Coronary artery (tissue), 2 donors: ENCODE measurements around the gene SCYGR7.
"Not testable (repeated sequence)": the region's sequence is repeated elsewhere in the genome, so short reads cannot be mapped to it uniquely, and the experiment has no call there.

Source experiments
- DNase-seq: peaks from one replicate; pipeline ENCODE4 v3.0.0-alpha.2; 2017; ENCODE audit warnings: low spot score
- H3K27ac ChIP-seq, 2 donors: fragments of 200-600 bp; sonication (generic); one replicate each; pipeline ENCODE4 v1.5.1; 2016 to 2019
- H3K4me3 ChIP-seq: fragments of 200-600 bp; sonication (generic); 2 replicates; pipeline ENCODE4 v1.5.1; 2016; ENCODE audit warnings: mild to moderate bottlenecking, moderate library complexity
- CTCF ChIP-seq: fragments of 200-600 bp; sonication (generic); IDR thresholded peaks from one replicate; pipeline ENCODE4 v1.5.1; 2019; ENCODE audit warnings: antibody characterized with exemption

Gene SCYGR7

DNA sequence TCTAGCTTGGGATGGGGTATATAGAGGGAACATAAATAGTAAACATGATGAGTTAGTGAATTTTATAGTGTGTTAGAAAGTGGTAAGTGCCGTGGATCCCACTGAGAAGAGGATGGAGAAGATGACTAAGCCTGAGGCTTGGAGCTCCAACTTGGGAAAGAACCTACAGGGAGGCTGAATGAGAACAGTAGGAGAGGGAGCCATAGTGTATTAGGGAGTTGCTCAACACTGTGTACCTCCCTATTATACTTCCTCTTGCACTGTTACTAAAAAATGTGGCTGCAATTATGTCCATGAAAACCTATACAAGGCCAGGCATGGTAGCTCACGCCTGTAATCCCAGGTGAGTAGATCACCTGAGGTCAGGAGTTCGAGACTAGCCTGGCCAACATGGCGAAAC is 7.5 kb upstream of the SCYGR7 start:
- TF ChIP-seq CTCF: no peak
- DNase-seq: no peak
- H3K27ac ChIP-seq: no peak overlapping the region
- H3K4me3 ChIP-seq: no peak overlapping the region

GRCh38 chr2:227722821-227723220 is 5.3 kb upstream of the SCYGR7 start:
- H3K27ac ChIP-seq, H3K4me3 ChIP-seq, DNase-seq: not testable (repeated sequence)

DNA sequence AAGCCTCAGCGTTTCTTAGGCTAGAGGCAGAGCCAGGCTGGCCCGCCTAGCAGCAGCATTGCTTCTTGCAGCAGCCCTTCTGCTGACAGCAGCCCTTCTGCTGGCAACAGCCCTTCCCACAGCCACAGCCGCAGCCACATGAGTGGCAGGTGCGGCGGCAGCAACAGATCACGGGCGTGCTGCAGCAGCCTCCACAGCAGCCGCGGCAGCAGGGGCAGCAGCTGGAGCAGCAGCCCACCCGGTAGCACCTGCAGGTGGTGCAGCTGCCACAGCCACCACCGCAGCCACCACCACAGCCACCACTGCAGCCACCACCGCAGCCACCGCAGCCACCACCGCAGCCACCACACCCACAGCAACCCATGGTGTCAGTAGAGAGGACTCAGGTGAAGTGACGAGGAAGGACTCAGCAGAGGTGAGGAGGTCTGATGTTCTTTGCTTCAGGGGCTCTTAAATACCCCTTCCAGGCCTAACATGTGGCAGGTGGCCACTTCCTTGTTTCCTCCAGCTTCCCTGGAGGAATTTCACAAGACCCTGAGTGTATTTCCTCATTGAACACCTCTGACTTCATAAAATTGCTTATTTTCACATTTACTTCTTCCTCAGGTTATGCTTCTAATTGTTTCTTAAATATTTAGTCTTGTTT is 3.6 kb upstream of the SCYGR7 start, which contains the start of gene SCYGR6:
Gene SCYGR6, minus strand, starts transcription at position 364 of the 646 bp plus-strand sequence. Its CDS starts 0 bp downstream, at position 364.
- no peak within 1 kb of the TSS for H3K27ac ChIP-seq
- H3K4me3 ChIP-seq: no peak within 1 kb of the TSS
- TF ChIP-seq CTCF: no peak
- DNase-seq: no peak

GRCh38 chr2:227739351-227739750 is 11.2 kb downstream of the SCYGR7 start:
- no peak for TF ChIP-seq CTCF
- no peak for DNase-seq
- Histone ChIP-seq H3K4me3 (no peak overlapping the region), H3K27ac (no peak overlapping the region)

GRCh38 chr2:227740705-227741104 is 12.6 kb downstream of the SCYGR7 start:
- H3K4me3 ChIP-seq, H3K27ac ChIP-seq, DNase-seq: not testable (repeated sequence)

DNA sequence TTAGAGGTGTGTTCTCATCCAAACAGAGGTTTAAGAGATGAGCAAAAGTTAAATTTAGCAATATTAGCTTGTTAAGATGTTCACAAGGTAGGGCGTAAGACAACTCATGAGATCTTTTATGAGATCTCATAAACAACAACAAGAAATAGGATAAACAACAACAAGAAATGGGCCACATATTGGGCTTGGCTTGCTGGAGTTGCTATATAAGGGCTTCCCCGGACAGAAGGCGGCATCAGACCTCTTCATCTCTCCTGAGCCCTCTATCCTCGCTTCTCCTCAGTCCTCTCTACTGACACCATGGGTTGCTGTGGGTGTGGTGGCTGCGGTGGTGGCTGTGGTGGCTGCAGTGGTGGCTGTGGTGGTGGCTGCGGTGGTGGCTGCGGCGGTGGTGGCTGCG is 17.5 kb downstream of the SCYGR7 start, which contains the start of gene SCYGR8:
Gene SCYGR8, plus strand, starts transcription at position 301 of the 400 bp plus-strand sequence. Its CDS starts 0 bp downstream, at position 301.
- Histone ChIP-seq H3K4me3 (no peak within 1 kb of the TSS), H3K27ac (no peak within 1 kb of the TSS)
- DNase-seq: no peak
- TF ChIP-seq CTCF: no peak

GRCh38 chr2:227748079-227748478 is 19.9 kb downstream of the SCYGR7 start:
- Histone ChIP-seq H3K4me3 (no peak overlapping the region), H3K27ac (no peak overlapping the region)
- DNase-seq: no peak
- no peak for TF ChIP-seq CTCF

- not testable (repeated sequence) for H3K4me3 ChIP-seq, H3K27ac ChIP-seq, DNase-seq
These were observed 28.1 kb downstream of the SCYGR7 start for GRCh38 chr2:227756261-227756660.
